HFFc6 (cell line): Measurements from ENCODE around the gene LYPD6. TPM values are rescaled to one million over a fixed set of nuclear protein-coding genes. Genes with fewer than 3 reads are reported as not detected.
A peak's percentile ranks its signal among the peaks of the same experiment; 100 is the strongest.

Experiments
- DNase-seq: peaks from one replicate; pipeline ENCODE4 v3.0.0-alpha.2; 2018
- H3K27ac Mint-ChIP-seq: 2 replicates; pipeline ENCODE4 v1.8.0; 2020; ENCODE audit warnings: mild to moderate bottlenecking, mixed read lengths
- H3K27me3 Mint-ChIP-seq: 2 replicates; pipeline ENCODE4 v1.8.0; 2021; ENCODE audit warnings: mild to moderate bottlenecking, moderate library complexity, mixed read lengths; ENCODE audit not compliant: insufficient read depth
- H3K36me3 Mint-ChIP-seq: 2 replicates; pipeline ENCODE4 v1.8.0; 2021; ENCODE audit warnings: low read depth, mixed read lengths
- H3K4me1 Mint-ChIP-seq: 2 replicates; pipeline ENCODE4 v1.8.0; 2020; ENCODE audit warnings: low read depth, mixed read lengths
- H3K4me3 Mint-ChIP-seq: 2 replicates; pipeline ENCODE4 v1.8.0; 2020; ENCODE audit warnings: mild to moderate bottlenecking, moderate library complexity, mixed read lengths
- H3K9me3 Mint-ChIP-seq: 2 replicates; pipeline ENCODE4 v1.8.0; 2020; ENCODE audit warnings: mild to moderate bottlenecking, mixed read lengths
- CTCF ChIP-seq: fragments of 200-600 bp; sonication (generic); IDR thresholded peaks from 2 replicates; pipeline ENCODE4 v1.5.0; 2021; ENCODE audit warnings: antibody characterized with exemption, mild to moderate bottlenecking
- total RNA-seq, 6 experiments: library from RNA; stranded (reverse); fragmentation: NEBNext Ultra II Directional; extraction: Animal tissue kit (Norgen Biotek cat#: 25700); gene quantifications; 2 replicates in 1 of 6; 3 replicates in 5 of 6; pipeline ENCODE4 v1.2.3, GENCODE V29; 2021

Gene LYPD6
- total RNA-seq, 6 experiments from 2014 or later, result 16.7 to 29.4 (median 22.4) TPM

- Mint-ChIP-seq H3K27ac (no peak overlapping the region), H3K27me3 (peaks cover 2% of the 10 kb centered on the region; the same call in 1 of the 2 replicates)
These were observed 116.4 kb downstream of the LYPD6 start for GRCh38 chr2:149446748-149447147.

GRCh38 chr2:149448315-149448714 lies 117.9 kb downstream of the LYPD6 start:
- Mint-ChIP-seq H3K9me3 (no peaks in the 10 kb centered on the region), H3K4me3 (no peak overlapping the region), H3K36me3 (peaks cover 4% of the 10 kb centered on the region; the same call in 1 of the 2 replicates), H3K4me1 (peaks cover 50% of the 10 kb centered on the region; the same call in 1 of the 2 replicates), H3K27ac (no peak overlapping the region), H3K27me3 (peaks cover 2% of the 10 kb centered on the region; the same call in 1 of the 2 replicates)
- TF ChIP-seq CTCF, result no peak
- no peak for DNase-seq

More at GRCh38 chr2:149446748-149447147, 116.4 kb downstream of the LYPD6 start:
- no peak overlapping the region for H3K4me3 Mint-ChIP-seq
- DNase-seq, result no peak
- no peak for TF ChIP-seq CTCF
- H3K4me1 Mint-ChIP-seq, result peaks cover 62% of the 10 kb centered on the region
- peaks cover 1% of the 10 kb centered on the region; the same call in 1 of the 2 replicates for H3K36me3 Mint-ChIP-seq
- H3K9me3 Mint-ChIP-seq, result no peaks in the 10 kb centered on the region

- Mint-ChIP-seq H3K4me3 (no peak overlapping the region), H3K27ac (no peak overlapping the region; the same call in 1 of the 2 replicates), H3K9me3 (no peaks in the 10 kb centered on the region), H3K4me1 (peaks cover 50% of the 10 kb centered on the region; the same call in 1 of the 2 replicates), H3K27me3 (peaks cover 2% of the 10 kb centered on the region; the same call in 1 of the 2 replicates), H3K36me3 (peaks cover 4% of the 10 kb centered on the region; the same call in 1 of the 2 replicates)
- DNase-seq, result no peak
- TF ChIP-seq CTCF, result no peak
These were observed 118.6 kb downstream of the LYPD6 start for GRCh38 chr2:149449017-149449416.

- Mint-ChIP-seq H3K4me1 (peaks cover 54% of the 10 kb centered on the region; the same call in 1 of the 2 replicates), H3K27me3 (peaks cover 2% of the 10 kb centered on the region), H3K4me3 (no peak overlapping the region), H3K9me3 (no peaks in the 10 kb centered on the region), H3K27ac (no peak overlapping the region; the same call in 1 of the 2 replicates), H3K36me3 (peaks cover 14% of the 10 kb centered on the region)
- TF ChIP-seq CTCF, result no peak
- DNase-seq, result no peak
These were observed 121.2 kb downstream of the LYPD6 start for GRCh38 chr2:149451417-149452165.

- peaks cover 20% of the 10 kb centered on the region for H3K9me3 Mint-ChIP-seq
- no peak for DNase-seq
- H3K4me3 Mint-ChIP-seq, result no peak overlapping the region; the same call in 1 of the 2 replicates
- H3K36me3 Mint-ChIP-seq, result peaks cover 46% of the 10 kb centered on the region
- H3K27me3 Mint-ChIP-seq, result no peaks in the 10 kb centered on the region; the same call in 1 of the 2 replicates
- peaks cover 18% of the 10 kb centered on the region; the same call in 1 of the 2 replicates for H3K4me1 Mint-ChIP-seq
- no peak overlapping the region for H3K27ac Mint-ChIP-seq
- peak; percentile 37 for TF ChIP-seq CTCF
These were observed 125.9 kb downstream of the LYPD6 start for GRCh38 chr2:149456285-149456684.
